GM23338 (cell line): ENCODE measurements around the gene SHISA6. TPM values are rescaled to one million over a fixed set of nuclear protein-coding genes. Genes with fewer than 3 reads are reported as not detected.

Experiments used
- ATAC-seq: fragments of 200-7000 bp; cut with Tn5 transposase; 3 replicates; pipeline ENCODE4 v1.9.1; 2020
- DNase-seq: peaks from one replicate; pipeline ENCODE4 v3.0.0-alpha.2; 2015; ENCODE audit warnings: low spot score
- H2AFZ ChIP-seq: fragments of 200-600 bp; sonication (generic); 2 replicates; pipeline ENCODE4 v1.8.0; 2016; ENCODE audit warnings: antibody characterized with exemption, mild to moderate bottlenecking, moderate library complexity
- H3F3A ChIP-seq: fragments of 200-600 bp; sonication (generic); replicated peaks from 2 replicates; pipeline ENCODE4 v1.8.0; 2017; ENCODE audit warnings: antibody characterized with exemption, mixed run types, low read depth
- H3K27ac ChIP-seq: fragments of 200-600 bp; sonication (generic); 2 replicates; pipeline ENCODE4 v1.6.1; 2016; ENCODE audit warnings: low read depth
- H3K27me3 ChIP-seq: fragments of 200-600 bp; sonication (generic); 2 replicates; pipeline ENCODE4 v1.8.0; 2016; ENCODE audit warnings: mild to moderate bottlenecking, mixed run types, moderate library complexity; ENCODE audit not compliant: insufficient read depth
- H3K36me3 ChIP-seq: fragments of 200-600 bp; sonication (generic); 2 replicates; pipeline ENCODE4 v1.8.0; 2016; ENCODE audit warnings: mild to moderate bottlenecking; ENCODE audit not compliant: insufficient read depth
- H3K4me1 ChIP-seq: fragments of 200-600 bp; sonication (generic); 2 replicates; pipeline ENCODE4 v1.8.0; 2016; ENCODE audit warnings: mild to moderate bottlenecking, moderate library complexity; ENCODE audit not compliant: insufficient read depth
- H3K4me2 ChIP-seq: fragments of 200-600 bp; sonication (generic); 2 replicates; pipeline ENCODE4 v1.7.1; 2017; ENCODE audit warnings: mixed run types
- H3K4me3 ChIP-seq: fragments of 200-600 bp; sonication (generic); 2 replicates; pipeline ENCODE4 v1.6.1; 2016; ENCODE audit warnings: mixed run types
- H3K79me2 ChIP-seq: fragments of 200-600 bp; sonication (generic); replicated peaks from 2 replicates; pipeline ENCODE4 v1.8.0; 2017; ENCODE audit warnings: mild to moderate bottlenecking; ENCODE audit not compliant: insufficient read depth
- H3K9me2 ChIP-seq: fragments of 200-600 bp; sonication (generic); 2 replicates; pipeline ENCODE4 v1.8.0; 2017; ENCODE audit not compliant: insufficient read depth
- H4K20me1 ChIP-seq: fragments of 200-600 bp; sonication (generic); replicated peaks from 2 replicates; pipeline ENCODE4 v1.8.0; 2017; ENCODE audit warnings: mild to moderate bottlenecking; ENCODE audit not compliant: insufficient read depth
- H3K27ac Mint-ChIP-seq: 2 replicates; pipeline ENCODE4 v1.8.0; 2020; ENCODE audit warnings: inconsistent platforms, mild to moderate bottlenecking, moderate library complexity, mixed read lengths
- H3K27me3 Mint-ChIP-seq: 3 replicates; pipeline ENCODE4 v1.8.0; 2022; ENCODE audit warnings: low read depth, mild to moderate bottlenecking, moderate library complexity, mixed read lengths, inconsistent platforms; ENCODE audit not compliant: insufficient read depth, poor library complexity
- H3K36me3 Mint-ChIP-seq: 3 replicates; pipeline ENCODE4 v1.8.0; 2021; ENCODE audit warnings: low read depth, mild to moderate bottlenecking, inconsistent platforms, moderate library complexity, mixed read lengths
- H3K4me1 Mint-ChIP-seq: 3 replicates; pipeline ENCODE4 v1.8.0; 2020; ENCODE audit warnings: mild to moderate bottlenecking, inconsistent platforms, mixed read lengths
- H3K4me3 Mint-ChIP-seq: 3 replicates; pipeline ENCODE4 v1.8.0; 2021; ENCODE audit warnings: moderate library complexity, mild to moderate bottlenecking, inconsistent platforms, mixed read lengths
- H3K9me3 Mint-ChIP-seq: 3 replicates; pipeline ENCODE4 v1.8.0; 2020; ENCODE audit warnings: moderate library complexity, mild to moderate bottlenecking, inconsistent platforms, mixed read lengths
- CREB1 ChIP-seq: fragments of 250-450 bp; sonication (Bioruptor Pico); IDR thresholded peaks from 2 replicates; pipeline ENCODE4 v1.5.0; 2020; ENCODE audit warnings: low read depth, mild to moderate bottlenecking, moderate library complexity
- CTCF ChIP-seq, 2 experiments: fragments of 200-600 bp in 1 of 2; sonication (generic) in 1 of 2; conservative IDR thresholded peaks; 2 replicates each; pipeline versions ENCODE4 v1.5.1 to v1.6.1; 2016 to 2017; ENCODE audit warnings: antibody characterized with exemption in 2 of 2, low read depth in 2 of 2, mild to moderate bottlenecking in 2 of 2, moderate library complexity in 1 of 2
- ETS1 ChIP-seq: IDR thresholded peaks from 2 replicates; pipeline ENCODE4 v1.6.1; 2016; ENCODE audit warnings: antibody characterized with exemption
- EZH2 ChIP-seq: fragments of 200-600 bp; sonication (generic); IDR thresholded peaks from one replicate; pipeline ENCODE4 v1.8.0; 2017; ENCODE audit warnings: antibody characterized with exemption, mild to moderate bottlenecking, low read depth; ENCODE audit not compliant: unreplicated experiment
- EZH2phosphoT487 ChIP-seq: fragments of 200-600 bp; sonication (generic); IDR thresholded peaks from one replicate; pipeline ENCODE4 v1.8.1; 2018; ENCODE audit warnings: antibody characterized with exemption; ENCODE audit not compliant: unreplicated experiment
- JUNB ChIP-seq: IDR thresholded peaks from one replicate; pipeline ENCODE4 v1.6.1; 2016; ENCODE audit warnings: antibody characterized with exemption; ENCODE audit not compliant: unreplicated experiment
- NANOG ChIP-seq: IDR thresholded peaks from 2 replicates; pipeline ENCODE4 v1.6.1; 2016; ENCODE audit warnings: antibody characterized with exemption, borderline replicate concordance
- POLR2AphosphoS5 ChIP-seq: IDR thresholded peaks from 2 replicates; pipeline ENCODE4 v1.6.1; 2016; ENCODE audit warnings: antibody characterized with exemption, low read depth
- REST ChIP-seq: IDR thresholded peaks from one replicate; pipeline ENCODE4 v1.6.1; 2018; ENCODE audit warnings: antibody characterized with exemption; ENCODE audit not compliant: unreplicated experiment
- STAT1 ChIP-seq: IDR thresholded peaks from one replicate; pipeline ENCODE4 v1.6.1; 2016; ENCODE audit warnings: antibody characterized with exemption; ENCODE audit not compliant: unreplicated experiment
- ZNF114 ChIP-seq: fragments of 250-450 bp; sonication (Bioruptor Pico); IDR thresholded peaks from 2 replicates; pipeline ENCODE4 v1.5.0; 2020; ENCODE audit warnings: mild to moderate bottlenecking, moderate library complexity
- ZNF331 ChIP-seq: fragments of 250-450 bp; sonication (Bioruptor Pico); IDR thresholded peaks from 2 replicates; pipeline ENCODE4 v1.5.0; 2020; ENCODE audit warnings: low read depth, mild to moderate bottlenecking, moderate library complexity
- ZNF462 ChIP-seq: fragments of 250-450 bp; sonication (Bioruptor Pico); IDR thresholded peaks from 2 replicates; pipeline ENCODE4 v1.5.0; 2020; ENCODE audit warnings: mild to moderate bottlenecking, moderate library complexity
- polyA plus RNA-seq: library from polyadenylated mRNA; unstranded; fragments of >200 nt; fragmentation: Nextera tagmentation; extraction: Ambion mirVana; gene quantifications from 2 replicates; pipeline ENCODE4 v1.2.1, GENCODE V29; 2016
- total RNA-seq: library from RNA; depleted of rRNA; stranded (reverse); fragments of >200 nt; shearing (Covaris generic); gene quantifications from 2 replicates; pipeline ENCODE4 v1.2.3, GENCODE V29; 2014

Gene SHISA6
- total and polyA plus RNA-seq, 2 experiments from 2014 or later = 0.52 TPM; not detected in 1

- no peak for TF ChIP-seq POLR2AphosphoS5
- no peak for TF ChIP-seq REST
- no peak for TF ChIP-seq EZH2phosphoT487
- no peak for TF ChIP-seq ZNF462 (CRISPR knock-in tag)
- no peak for TF ChIP-seq ETS1
- TF ChIP-seq JUNB = no peak
- TF ChIP-seq EZH2 = no peak
- no peak for TF ChIP-seq NANOG
- TF ChIP-seq ZNF114 (CRISPR knock-in tag) = no peak
- TF ChIP-seq STAT1 = no peak
- TF ChIP-seq CREB1 (CRISPR knock-in tag) = no peak
- no peak for TF ChIP-seq ZNF331 (CRISPR knock-in tag)
- no peak for TF ChIP-seq CTCF (conservative IDR thresholded peaks at IDR 0.05; ENCODE audit: low read depth in 2 of 2)
- Histone ChIP-seq H3K27me3 (no peaks in the 10 kb centered on the region), H4K20me1 (no peaks in the 10 kb centered on the region), H3K4me3 (no peak overlapping the region), H3K79me2 (no peaks in the 10 kb centered on the region), H3K36me3 (peaks cover 11% of the 10 kb centered on the region), H3K9me2 (no peaks in the 10 kb centered on the region), H2AFZ (no peak overlapping the region), H3K27ac (no peak overlapping the region), H3K4me2 (no peak overlapping the region), H3F3A (no peaks in the 10 kb centered on the region), H3K4me1 (no peaks in the 10 kb centered on the region)
- Mint-ChIP-seq H3K36me3 (peaks cover 37% of the 10 kb centered on the region; the same call in 2 of the 3 replicates), H3K27me3 (no peaks in the 10 kb centered on the region), H3K4me3 (no peak overlapping the region), H3K9me3 (peaks cover 62% of the 10 kb centered on the region), H3K27ac (no peak overlapping the region), H3K4me1 (no peaks in the 10 kb centered on the region)
- no peak for DNase-seq
- no peak for ATAC-seq
Observed at GRCh38 chr17:11363565-11364117, 122.6 kb downstream of the SHISA6 start.
